Ovary (tissue), 9 donors: ENCODE measurements around the gene KLHDC8A. TPM values are rescaled to one million over a fixed set of nuclear protein-coding genes. Genes with fewer than 3 reads are reported as not detected.
"Not testable (repeated sequence)": the region's sequence is repeated elsewhere in the genome, so short reads cannot be mapped to it uniquely, and the experiment has no call there.

Experiments used
- DNase-seq, 5 donors: peaks; one replicate each; pipeline ENCODE4 v3.0.0-alpha.2; 2019 to 2020
- H3K27ac ChIP-seq, 2 donors: fragments of 200-600 bp; one replicate each; pipeline versions ENCODE4 v1.5.1 to v1.8.0; 2019 to 2022
- H3K27me3 ChIP-seq: fragments of 200-600 bp; one replicate; pipeline ENCODE4 v1.8.0; 2022
- H3K36me3 ChIP-seq: fragments of 200-600 bp; sonication (generic); one replicate; pipeline ENCODE4 v1.5.1; 2019
- H3K4me1 ChIP-seq: one replicate; pipeline ENCODE4 v1.8.1; 2013; ENCODE audit warnings: mild to moderate bottlenecking, moderate library complexity; ENCODE audit not compliant: insufficient read depth
- H3K4me3 ChIP-seq: fragments of 200-600 bp; sonication (generic); one replicate; pipeline ENCODE4 v1.5.1; 2017
- H3K9me3 ChIP-seq, 2 donors: fragments of 200-600 bp in 1 of 2; sonication (generic) in 1 of 2; one replicate each; pipeline versions ENCODE4 v1.5.1 to v1.8.1; 2013 to 2019; ENCODE audit warnings: mild to moderate bottlenecking in 1 of 2, moderate library complexity in 1 of 2
- EP300 ChIP-seq: sonication (generic); formaldehyde crosslinking; IDR thresholded peaks from one replicate; pipeline ENCODE4 v1.6.1; 2017; ENCODE audit warnings: antibody characterized with exemption
- POLR2A ChIP-seq: fragments of 450-650 bp; IDR thresholded peaks from one replicate; pipeline ENCODE4 v1.6.1; 2017; ENCODE audit warnings: antibody characterized with exemption, mild to moderate bottlenecking, moderate library complexity
- WGBS, 3 donors: extraction: QIAGEN DNeasy Blood & Tissue Kit in 1 of 3; methylation state at CpG; one replicate each; pipeline versions ENCODE4 v1.1.5 to v1.1.7; 2013 to 2017; 5-methylcytosine and 5-hydroxymethylcytosine counted together
- intact Hi-C, 4 donors: fragments of 100-400 bp; cut with DNase I; formaldehyde crosslinking; loops; one replicate each; pipeline versions ENCODE4 v1.11.0 to v1.15.1; 2022 to 2023
- polyA plus RNA-seq, 2 donors: library from polyadenylated mRNA; stranded (reverse); fragments of 200-250 nt in 1 of 2; fragments of 350-450 nt in 1 of 2; fragmentation: Illumina TruSeq in 1 of 2; extraction: RNeasy Lipid Tissue Mini Kit (QIAGEN cat#74804) in 1 of 2; gene quantifications; one replicate each; pipeline ENCODE4 v1.2.3, GENCODE V29; 2013 to 2014
- total RNA-seq, 7 donors: library from RNA; depleted of rRNA in 2 of 7; stranded (reverse); fragments of >200 nt in 2 of 7; fragmentation: NEBNext Ultra II Directional in 3 of 7; extraction: Animal tissue kit (Norgen Biotek cat#: 25700) in 3 of 7; gene quantifications; one replicate each; pipeline versions ENCODE4 v1.1.0 to v1.2.4, GENCODE V29; 2016 to 2023
- TF ChIP-seq, protein P1 (sequence below), 3 donors: fragments of 450-650 bp in 2 of 3; fragments of 200-600 bp in 1 of 3; IDR thresholded peaks; one replicate each; pipeline versions ENCODE4 v1.5.1 to v1.8.0; 2016 to 2022; ENCODE audit warnings: antibody characterized with exemption in 3 of 3, mild to moderate bottlenecking in 1 of 3
- donor health status: DM: no; HTN: no; CAD: no; lungs with moderate emphysema.
- donor health status: DM: no; HTN: no; CAD: no.
- donor health status: Bipolar disorder and iron deficiency.
- donor health status: DM: yes; HTN: yes; CAD: no.
- donor health status: DM: no; HTN: no; CAD: no.
- donor health status: DM: yes; HTN: yes; CAD: no.

KLHDC8A gene
- total and polyA plus RNA-seq, 9 donors = 111 to 457 (median 270) TPM

DNA sequence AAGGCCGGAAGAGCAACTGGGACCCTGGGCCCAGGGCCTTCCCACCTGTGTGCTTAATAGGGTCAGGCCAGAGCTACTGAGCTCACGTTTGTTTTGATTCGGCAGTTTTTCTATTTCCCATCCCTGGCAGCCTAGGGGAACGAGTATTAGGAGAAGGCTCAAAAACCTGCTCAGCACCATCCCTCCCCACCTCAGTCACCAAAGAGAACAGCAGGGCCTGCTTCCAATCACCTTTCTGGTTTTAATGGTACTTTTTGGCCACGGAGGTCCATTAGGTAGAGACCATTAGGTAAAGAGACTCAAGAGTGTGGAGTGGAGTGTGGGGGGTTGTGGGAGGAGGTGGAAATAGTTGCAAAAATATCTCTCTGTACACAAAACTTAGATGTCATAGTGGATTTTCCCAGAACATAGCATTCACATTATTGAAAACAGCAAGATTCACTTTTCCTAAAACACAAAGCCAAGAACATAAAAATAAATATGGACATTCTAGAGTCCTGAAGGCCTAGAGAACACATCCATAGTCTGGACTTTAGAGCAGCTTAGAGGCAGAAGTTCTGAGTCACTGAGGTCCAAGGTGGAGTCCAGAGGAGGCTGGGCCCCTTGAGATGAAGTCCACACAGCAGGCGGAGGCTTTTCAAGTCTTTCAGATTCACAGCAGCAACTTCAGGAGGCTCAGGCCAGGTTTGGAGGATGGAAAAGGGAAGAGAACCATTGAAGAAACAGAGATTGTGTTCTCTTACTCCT lies 54.7 kb downstream of the KLHDC8A start:
- TF ChIP-seq POLR2A (no peak), EP300 (no peak)
- TF ChIP-seq, protein P1, sequence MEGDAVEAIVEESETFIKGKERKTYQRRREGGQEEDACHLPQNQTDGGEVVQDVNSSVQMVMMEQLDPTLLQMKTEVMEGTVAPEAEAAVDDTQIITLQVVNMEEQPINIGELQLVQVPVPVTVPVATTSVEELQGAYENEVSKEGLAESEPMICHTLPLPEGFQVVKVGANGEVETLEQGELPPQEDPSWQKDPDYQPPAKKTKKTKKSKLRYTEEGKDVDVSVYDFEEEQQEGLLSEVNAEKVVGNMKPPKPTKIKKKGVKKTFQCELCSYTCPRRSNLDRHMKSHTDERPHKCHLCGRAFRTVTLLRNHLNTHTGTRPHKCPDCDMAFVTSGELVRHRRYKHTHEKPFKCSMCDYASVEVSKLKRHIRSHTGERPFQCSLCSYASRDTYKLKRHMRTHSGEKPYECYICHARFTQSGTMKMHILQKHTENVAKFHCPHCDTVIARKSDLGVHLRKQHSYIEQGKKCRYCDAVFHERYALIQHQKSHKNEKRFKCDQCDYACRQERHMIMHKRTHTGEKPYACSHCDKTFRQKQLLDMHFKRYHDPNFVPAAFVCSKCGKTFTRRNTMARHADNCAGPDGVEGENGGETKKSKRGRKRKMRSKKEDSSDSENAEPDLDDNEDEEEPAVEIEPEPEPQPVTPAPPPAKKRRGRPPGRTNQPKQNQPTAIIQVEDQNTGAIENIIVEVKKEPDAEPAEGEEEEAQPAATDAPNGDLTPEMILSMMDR (IDR thresholded peaks at IDR 0.05) = no peak
- Histone ChIP-seq H3K27me3 (no peaks in the 10 kb centered on the region), H3K4me3 (no peak overlapping the region), H3K9me3 (no peaks in the 10 kb centered on the region), H3K27ac (no peak overlapping the region), H3K4me1 (peaks cover 10% of the 10 kb centered on the region), H3K36me3 (no peaks in the 10 kb centered on the region)
- DNase-seq = no peak
- 30 to 37% (median 34%) methylated on average over 6 of the region's 6 CpGs for WGBS, 3 donors
- intact Hi-C loops = no loop called here

DNA sequence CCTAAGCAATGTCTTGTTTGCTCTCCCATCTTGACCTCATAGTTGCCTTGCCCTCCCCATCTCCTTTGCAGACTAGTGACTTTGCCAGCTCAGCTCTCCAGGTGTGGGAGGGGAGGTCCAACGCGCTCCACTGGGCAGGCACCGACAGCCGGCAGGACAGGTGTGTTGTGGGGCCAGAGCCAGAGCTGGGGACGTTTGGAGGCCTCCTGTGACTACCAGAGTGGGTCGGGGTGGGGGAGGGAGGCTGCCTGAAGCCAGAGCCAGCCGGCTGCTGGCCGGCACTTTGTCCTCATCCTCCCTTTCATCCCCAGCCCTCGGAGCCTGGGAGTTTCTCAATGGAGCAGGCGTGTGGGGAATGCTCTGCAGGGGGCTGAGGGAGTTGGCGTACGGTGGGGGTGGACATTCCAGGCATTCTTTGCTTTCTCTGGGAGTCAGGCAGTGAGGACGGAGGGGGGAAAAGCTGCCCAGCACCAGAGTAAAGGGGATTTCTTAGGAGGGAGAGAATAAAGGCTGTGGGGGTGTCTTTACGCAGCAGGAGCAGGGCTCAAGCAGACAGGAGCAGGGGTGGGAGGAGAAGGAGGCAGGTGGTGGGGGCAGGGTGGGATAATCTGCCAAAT lies 55.4 kb downstream of the KLHDC8A start:
- WGBS, 3 donors = 3 to 15% (median 4%) methylated on average over 14 of the region's 14 CpGs
- H3K27ac ChIP-seq = no peak overlapping the region
- no peak overlapping the region for H3K4me3 ChIP-seq
- TF ChIP-seq POLR2A (no peak), EP300 (no peak)
- TF ChIP-seq, protein P1 (IDR thresholded peaks at IDR 0.05) = no peak
- peaks cover 10% of the 10 kb centered on the region for H3K4me1 ChIP-seq
- H3K36me3 ChIP-seq = no peaks in the 10 kb centered on the region
- peak; percentile 56 to 83 (median 68) for DNase-seq
- no peaks in the 10 kb centered on the region for H3K27me3 ChIP-seq
- intact Hi-C loops = no loop called here
- H3K9me3 ChIP-seq = no peaks in the 10 kb centered on the region

DNA sequence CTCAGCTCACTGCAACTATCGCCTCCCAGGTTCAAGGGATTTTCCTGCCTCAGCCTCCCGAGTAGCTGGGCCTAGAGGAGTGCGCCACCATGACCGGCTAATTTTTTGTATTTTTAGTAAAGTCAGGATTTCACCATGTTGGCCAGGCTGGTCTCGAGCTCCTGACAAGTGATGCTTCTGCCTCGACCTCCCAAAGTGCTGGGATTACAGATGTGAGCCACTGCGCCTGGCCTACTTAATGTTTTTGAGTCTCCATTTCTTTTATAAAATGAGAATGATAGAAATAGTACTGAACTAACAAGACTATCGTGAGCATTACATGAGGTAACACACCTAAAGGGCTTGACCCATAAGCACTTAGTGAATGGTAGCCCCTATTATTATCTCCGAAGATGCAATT lies 56.6 kb downstream of the KLHDC8A start:
- no peak overlapping the region for H3K27ac ChIP-seq
- H3K27me3 ChIP-seq = no peaks in the 10 kb centered on the region
- intact Hi-C loops = no loop called here
- peaks cover 10% of the 10 kb centered on the region for H3K4me1 ChIP-seq
- TF ChIP-seq EP300 (no peak), POLR2A (no peak)
- TF ChIP-seq, protein P1 (IDR thresholded peaks at IDR 0.05) = no peak
- H3K4me3 ChIP-seq = no peak overlapping the region
- no peak for DNase-seq
- no peaks in the 10 kb centered on the region for H3K9me3 ChIP-seq
- H3K36me3 ChIP-seq = no peaks in the 10 kb centered on the region
- WGBS, 3 donors = 81 to 92% (median 87%) methylated on average over 9 of the region's 9 CpGs

DNA sequence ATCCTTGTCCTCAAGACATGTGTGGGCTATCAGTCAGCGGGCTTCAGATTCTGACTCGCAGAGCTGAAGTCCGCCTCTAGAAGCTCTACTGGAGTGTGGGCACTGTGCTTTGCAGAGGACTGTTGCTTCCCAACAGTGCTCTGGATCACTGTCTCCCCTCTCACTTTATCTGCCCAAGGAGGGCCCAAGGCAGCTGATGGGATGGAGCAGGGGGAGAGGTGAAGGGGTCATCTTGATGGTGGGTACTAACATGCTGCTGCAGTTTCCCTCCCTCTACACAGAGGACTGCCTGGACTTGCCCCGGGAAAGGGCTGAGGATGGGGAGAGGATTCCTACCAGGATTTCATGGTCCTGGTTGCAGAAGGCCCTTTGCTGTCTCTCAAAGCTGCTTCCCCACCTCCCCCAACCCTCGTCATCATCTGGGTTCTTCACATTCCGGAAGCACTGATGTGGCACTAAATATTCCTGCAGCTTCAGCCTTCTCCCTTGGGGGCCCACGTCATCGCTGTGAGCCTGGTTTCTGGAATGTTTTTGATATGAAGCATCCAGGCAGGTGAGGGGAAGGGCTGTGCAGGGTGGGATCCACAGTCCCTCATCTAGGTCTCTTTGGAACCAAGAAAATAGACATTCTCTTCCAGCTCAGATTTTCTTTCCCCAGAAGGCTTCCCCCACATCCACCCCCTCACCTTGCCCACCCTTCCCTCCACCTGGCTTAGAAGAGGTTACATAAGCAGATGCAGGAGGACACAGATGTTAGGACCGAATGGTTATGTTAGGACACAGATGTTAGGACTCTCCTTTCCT lies 58.3 kb downstream of the KLHDC8A start:
- Histone ChIP-seq H3K36me3 (no peaks in the 10 kb centered on the region), H3K27ac (no peak overlapping the region), H3K4me3 (no peak overlapping the region), H3K9me3 (no peaks in the 10 kb centered on the region), H3K4me1 (peaks cover 22% of the 10 kb centered on the region), H3K27me3 (no peaks in the 10 kb centered on the region)
- 60 to 70% (median 68%) methylated on average over 9 of the region's 9 CpGs for WGBS, 3 donors
- no peak for TF ChIP-seq EP300
- TF ChIP-seq, protein P1 (IDR thresholded peaks at IDR 0.05) = no peak
- no peak for TF ChIP-seq POLR2A
- intact Hi-C loops = no loop called here
- DNase-seq = no peak

DNA sequence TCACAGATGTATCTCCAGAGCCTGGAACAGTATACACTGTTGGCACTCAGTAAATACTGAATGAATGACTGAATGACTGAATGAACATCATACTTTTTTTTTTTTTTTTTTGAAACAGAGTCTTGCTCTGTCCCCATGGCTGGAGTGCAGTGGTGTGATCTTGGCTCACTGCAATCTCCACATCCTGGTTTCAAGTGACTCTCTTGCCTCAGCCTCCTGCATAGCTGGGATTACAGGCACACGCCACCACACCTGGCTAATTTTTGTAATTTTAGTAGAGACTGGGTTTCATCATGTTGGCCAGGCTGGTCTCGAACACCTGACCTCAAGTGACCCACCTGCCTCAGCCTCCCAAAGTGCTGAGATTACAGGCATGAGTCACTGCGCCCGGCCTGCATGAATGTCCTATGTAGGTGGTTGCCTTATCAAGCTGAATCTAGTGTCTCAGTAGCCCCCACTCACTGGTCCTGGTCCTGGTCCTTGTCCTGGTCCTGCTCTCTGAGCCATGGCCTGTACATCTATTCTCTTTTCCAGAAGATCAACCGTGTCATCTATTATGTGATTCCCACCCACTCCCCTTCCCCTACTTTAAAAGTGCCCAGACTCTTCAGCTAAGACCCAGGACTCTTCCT lies 59.1 kb downstream of the KLHDC8A start:
- DNase-seq, H3K9me3 ChIP-seq, H3K27ac ChIP-seq, H3K27me3 ChIP-seq, H3K4me3 ChIP-seq, H3K36me3 ChIP-seq, intact Hi-C loops: not testable (repeated sequence)
- H3K4me1 ChIP-seq = peaks cover 22% of the 10 kb centered on the region
- WGBS, 3 donors = 92 to 99% (median 96%) methylated on average over 5 of the region's 5 CpGs
